Tibial artery (tissue), 4 donors: ENCODE measurements around the gene TTLL5.

Experiments
- DNase-seq, 2 donors: peaks; one replicate each; pipeline ENCODE4 v3.0.0-alpha.2; 2019
- H3K27ac ChIP-seq, 2 donors: fragments of 200-600 bp; sonication (generic) in 1 of 2; 1 replicate in 1 of 2; 2 replicates in 1 of 2; pipeline ENCODE4 v1.5.1; 2018 to 2019; ENCODE audit warnings: mild to moderate bottlenecking in 1 of 2
- H3K27me3 ChIP-seq, 2 donors: fragments of 200-600 bp; sonication (generic) in 1 of 2; one replicate each; pipeline versions ENCODE4 v1.5.1 to v1.6.0; 2016 to 2019
- H3K36me3 ChIP-seq, 3 donors: fragments of 200-600 bp; sonication (generic) in 2 of 3; one replicate each; pipeline ENCODE4 v1.5.1; 2016 to 2019; ENCODE audit warnings: mild to moderate bottlenecking in 2 of 3
- H3K4me1 ChIP-seq, 4 donors: fragments of 200-600 bp; sonication (generic) in 2 of 4; 1 replicate in 3 of 4; 2 replicates in 1 of 4; pipeline ENCODE4 v1.5.1; 2016 to 2019
- H3K4me3 ChIP-seq, 2 donors: fragments of 200-600 bp; sonication (generic) in 1 of 2; 1 replicate in 1 of 2; 2 replicates in 1 of 2; pipeline ENCODE4 v1.5.1; 2018 to 2019; ENCODE audit warnings: mild to moderate bottlenecking in 2 of 2
- H3K9me3 ChIP-seq, 3 donors: fragments of 200-600 bp; sonication (generic) in 1 of 3; one replicate each; pipeline ENCODE4 v1.5.1; 2016 to 2019
- CTCF ChIP-seq, 2 experiments: fragments of 200-600 bp in 1 of 2; fragments of 450-650 bp in 1 of 2; IDR thresholded peaks; one replicate each; pipeline ENCODE4 v1.5.1; 2017 to 2019; ENCODE audit warnings: antibody characterized with exemption in 2 of 2, mild to moderate bottlenecking in 1 of 2, moderate library complexity in 1 of 2
- intact Hi-C: fragments of 100-400 bp; cut with DNase I; formaldehyde crosslinking; loops from one replicate; pipeline ENCODE4 v1.15.0; 2023; ENCODE audit warnings: low total_unique reads

The TTLL5 gene

GRCh38 chr14:75879031-75879430 lies 218.0 kb downstream of the TTLL5 start:
- peaks cover 0 to 5% (median 0%) of the 10 kb centered on the region in 3 donors for H3K36me3 ChIP-seq
- H3K27me3 ChIP-seq, result no peaks in the 10 kb centered on the region
- no peak overlapping the region for H3K27ac ChIP-seq
- no peaks in the 10 kb centered on the region for H3K9me3 ChIP-seq
- peaks cover 0 to 6% (median 0%) of the 10 kb centered on the region in 4 donors for H3K4me1 ChIP-seq
- no peak for TF ChIP-seq CTCF (IDR thresholded peaks at IDR 0.05)
- no peak overlapping the region for H3K4me3 ChIP-seq
- DNase-seq, result no peak
- intact Hi-C loops, result no loop called here

- H3K9me3 ChIP-seq, result no peaks in the 10 kb centered on the region
- H3K36me3 ChIP-seq, result peaks cover 0 to 5% (median 3%) of the 10 kb centered on the region in 3 donors
- no peak overlapping the region for H3K27ac ChIP-seq
- H3K4me1 ChIP-seq, result peaks cover 0 to 10% (median 0%) of the 10 kb centered on the region in 4 donors
- TF ChIP-seq CTCF (IDR thresholded peaks at IDR 0.05), result no peak
- DNase-seq, result no peak
- no peaks in the 10 kb centered on the region for H3K27me3 ChIP-seq
- H3K4me3 ChIP-seq, result no peak overlapping the region
- intact Hi-C loops, result no loop called here
These were observed 219.5 kb downstream of the TTLL5 start for GRCh38 chr14:75880512-75880911.

- Histone ChIP-seq H3K4me1 (peaks cover 0 to 8% (median 0%) of the 10 kb centered on the region in 4 donors), H3K4me3 (no peak overlapping the region), H3K27me3 (no peaks in the 10 kb centered on the region), H3K36me3 (peaks cover 0 to 5% (median 3%) of the 10 kb centered on the region in 3 donors), H3K9me3 (no peaks in the 10 kb centered on the region), H3K27ac (no peak overlapping the region)
- intact Hi-C loops, result no loop called here
- TF ChIP-seq CTCF (IDR thresholded peaks at IDR 0.05), result no peak
- DNase-seq, result no peak
These were observed 220.9 kb downstream of the TTLL5 start for GRCh38 chr14:75881994-75882393.

GRCh38 chr14:75884198-75884611 lies 223.2 kb downstream of the TTLL5 start:
- H3K4me1 ChIP-seq, result peaks cover 0 to 8% (median 0%) of the 10 kb centered on the region in 4 donors
- peaks cover 0 to 5% (median 3%) of the 10 kb centered on the region in 3 donors for H3K36me3 ChIP-seq
- intact Hi-C loops, result no loop called here
- H3K4me3 ChIP-seq, result no peak overlapping the region
- H3K27ac ChIP-seq, result no peak overlapping the region
- DNase-seq, result no peak
- no peaks in the 10 kb centered on the region for H3K27me3 ChIP-seq
- no peaks in the 10 kb centered on the region for H3K9me3 ChIP-seq
- no peak for TF ChIP-seq CTCF (IDR thresholded peaks at IDR 0.05)

- no peak for TF ChIP-seq CTCF (IDR thresholded peaks at IDR 0.05)
- Histone ChIP-seq H3K9me3 (no peaks in the 10 kb centered on the region), H3K27ac (no peak overlapping the region), H3K36me3 (peaks cover 0 to 5% (median 3%) of the 10 kb centered on the region in 3 donors), H3K27me3 (no peaks in the 10 kb centered on the region), H3K4me3 (no peak overlapping the region), H3K4me1 (peaks cover 0 to 8% (median 0%) of the 10 kb centered on the region in 4 donors)
- intact Hi-C loops, result no loop called here
- DNase-seq, result peak in 1 of 2 donors; percentile 35
These were observed 224.8 kb downstream of the TTLL5 start for GRCh38 chr14:75885829-75886228.
